ENCODE measurements around the gene NCAM1. TPM values are rescaled to one million over a fixed set of nuclear protein-coding genes. Genes with fewer than 3 reads are reported as not detected.
"Not testable (repeated sequence)": the region's sequence is repeated elsewhere in the genome, so short reads cannot be mapped to it uniquely, and the experiment has no call there.

Gene NCAM1
- total RNA-seq, 1 experiment from 2014 or later: not detected

- H3K79me2 ChIP-seq (ENCODE audit: low read length): no peaks in the 10 kb centered on the region
- no peaks in the 10 kb centered on the region for H3K9me3 ChIP-seq (ENCODE audit: low read length)
- no peak for ATAC-seq
- peak; percentile 67 for DNase-seq
- 0 out of 2 replicates have a peak overlapping the region, but pooled peaks have one; percentile 4 for H3K4me2 ChIP-seq (ENCODE audit: low read length)
- H3K27ac ChIP-seq (ENCODE audit: low read length): no peak overlapping the region
- ChIA-PET CTCF (no interaction called here), POLR2A (ENCODE audit: unreplicated experiment) (no interaction called here)
- no TSS peak for BruUV-seq (replicated peaks)
- TF ChIP-seq EZH2phosphoT487 (IDR thresholded peaks at IDR 0.05; ENCODE audit: borderline replicate concordance, low read length): no peak
- no peak for TF ChIP-seq CTCF (conservative IDR thresholded peaks at IDR 0.05; ENCODE audit: low read depth, low read length)
- no peak for TF ChIP-seq EZH2 (IDR thresholded peaks at IDR 0.05; ENCODE audit: low read length, unreplicated experiment)
- no peaks in the 10 kb centered on the region for H4K20me1 ChIP-seq (ENCODE audit: low read length)
- intact Hi-C loops (cut with micrococcal nuclease): no loop called here
- no peaks in the 10 kb centered on the region for H3K36me3 ChIP-seq (ENCODE audit: low read depth, low read length)
- no peak overlapping the region for H3K4me3 ChIP-seq (ENCODE audit: low read length)
- H2AFZ ChIP-seq (ENCODE audit: low read length): no peak overlapping the region
- H3F3A ChIP-seq (ENCODE audit: low read length, unreplicated experiment): no peaks in the 10 kb centered on the region
- H3K27me3 ChIP-seq (ENCODE audit: low read length): peaks cover 5% of the 10 kb centered on the region; the same call in 1 of the 2 replicates
- H3K9me2 ChIP-seq (replicated peaks; ENCODE audit: low read length): no peaks in the 10 kb centered on the region
- H3K4me1 ChIP-seq (ENCODE audit: insufficient read depth, low read length): peaks cover 11% of the 10 kb centered on the region
- H3K9ac ChIP-seq (ENCODE audit: low read length): no peak overlapping the region
Measured at GRCh38 chr11:113293936-113294335, 332.7 kb downstream of the NCAM1 start.

DNA sequence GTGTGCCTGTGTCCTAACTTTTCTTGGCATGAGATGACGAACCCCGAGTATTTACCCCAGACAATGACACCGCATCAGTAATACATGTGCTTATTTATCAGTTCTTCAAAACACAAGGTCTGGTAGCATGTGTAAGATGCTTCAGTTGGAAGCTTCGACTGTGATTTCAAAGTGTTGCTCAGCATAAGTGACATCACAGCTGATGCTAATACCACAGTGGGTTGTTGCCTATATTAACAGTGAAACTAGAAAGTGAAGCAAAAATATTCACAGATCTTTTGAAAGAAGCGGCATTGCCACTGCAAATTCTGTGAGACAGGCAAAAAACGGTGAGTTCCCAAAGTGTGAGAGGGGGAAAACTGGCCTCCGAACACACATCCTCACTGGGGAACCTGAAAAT is 334.8 kb downstream of the NCAM1 start:
- Histone ChIP-seq H3K36me3 (ENCODE audit: low read depth, low read length) (no peaks in the 10 kb centered on the region), H3K27ac (ENCODE audit: low read length) (no peak overlapping the region), H3K9me2 (replicated peaks; ENCODE audit: low read length) (no peaks in the 10 kb centered on the region), H3K9me3 (ENCODE audit: low read length) (no peaks in the 10 kb centered on the region), H3F3A (ENCODE audit: low read length, unreplicated experiment) (no peaks in the 10 kb centered on the region), H2AFZ (ENCODE audit: low read length) (no peak overlapping the region), H3K79me2 (ENCODE audit: low read length) (no peaks in the 10 kb centered on the region), H3K9ac (ENCODE audit: low read length) (no peak overlapping the region), H3K4me3 (ENCODE audit: low read length) (no peak overlapping the region), H3K4me1 (ENCODE audit: insufficient read depth, low read length) (peaks cover 11% of the 10 kb centered on the region), H4K20me1 (ENCODE audit: low read length) (no peaks in the 10 kb centered on the region), H3K4me2 (ENCODE audit: low read length) (no peak overlapping the region), H3K27me3 (ENCODE audit: low read length) (peaks cover 24% of the 10 kb centered on the region)
- intact Hi-C loops (cut with micrococcal nuclease): no loop called here
- CTCF ChIA-PET: no interaction called here
- no TSS peak for BruUV-seq (replicated peaks)
- DNase-seq (no peak), ATAC-seq (no peak)
- POLR2A ChIA-PET (ENCODE audit: unreplicated experiment): no interaction called here
- TF ChIP-seq EZH2phosphoT487 (IDR thresholded peaks at IDR 0.05; ENCODE audit: borderline replicate concordance, low read length): no peak
- no peak for TF ChIP-seq CTCF (conservative IDR thresholded peaks at IDR 0.05; ENCODE audit: low read depth, low read length)
- no peak for TF ChIP-seq EZH2 (IDR thresholded peaks at IDR 0.05; ENCODE audit: low read length, unreplicated experiment)

DNA sequence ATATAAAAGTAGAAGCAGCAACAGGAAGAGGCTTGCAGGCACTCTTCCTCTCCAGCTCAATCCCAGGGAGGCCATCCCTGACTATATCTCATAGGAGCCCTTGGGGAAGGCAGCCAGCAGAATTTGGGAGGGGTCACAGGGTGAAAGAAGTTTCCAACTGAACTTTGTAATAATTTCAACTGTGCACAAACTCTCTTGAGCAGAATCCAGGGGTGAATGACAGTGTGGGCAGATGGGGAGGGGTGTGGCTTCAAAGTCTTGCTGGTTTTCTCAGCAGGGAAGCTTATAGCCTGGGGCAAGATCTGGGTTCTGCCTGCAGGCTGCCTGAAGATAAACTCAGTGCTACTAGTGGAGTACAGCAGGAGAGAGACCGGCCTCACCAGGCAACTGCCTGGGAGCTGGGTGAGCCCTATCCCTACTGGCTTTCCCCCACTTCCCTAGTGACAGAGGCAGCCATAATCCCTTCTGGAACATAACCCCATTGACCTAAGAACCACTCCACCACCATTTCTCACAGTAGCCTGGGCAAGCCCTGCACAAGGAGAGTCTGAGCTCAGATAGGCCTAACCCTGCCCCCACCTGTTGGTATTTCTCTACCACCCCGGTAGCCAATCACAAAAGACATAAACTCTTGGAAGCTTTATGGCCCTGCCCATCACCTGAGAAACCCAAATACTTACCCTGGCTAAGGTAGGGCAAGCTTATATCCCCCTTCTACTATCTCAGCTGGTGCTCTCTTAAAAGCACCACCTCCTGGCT is 335.4 kb downstream of the NCAM1 start:
- POLR2A ChIA-PET (ENCODE audit: unreplicated experiment): no interaction called here
- H3K4me1 ChIP-seq (ENCODE audit: insufficient read depth, low read length): peaks cover 11% of the 10 kb centered on the region
- peaks cover 24% of the 10 kb centered on the region for H3K27me3 ChIP-seq (ENCODE audit: low read length)
- no peak overlapping the region for H3K4me2 ChIP-seq (ENCODE audit: low read length)
- CTCF ChIA-PET: no interaction called here
- H3K9me2 ChIP-seq (replicated peaks; ENCODE audit: low read length): no peaks in the 10 kb centered on the region
- TF ChIP-seq EZH2phosphoT487 (IDR thresholded peaks at IDR 0.05; ENCODE audit: borderline replicate concordance, low read length) (no peak), EZH2 (IDR thresholded peaks at IDR 0.05; ENCODE audit: low read length, unreplicated experiment) (no peak), CTCF (conservative IDR thresholded peaks at IDR 0.05; ENCODE audit: low read depth, low read length) (no peak)
- ATAC-seq (no peak; the same call in 1 of the 2 replicates), DNase-seq (no peak)
- no peaks in the 10 kb centered on the region for H3F3A ChIP-seq (ENCODE audit: low read length, unreplicated experiment)
- intact Hi-C loops (cut with micrococcal nuclease): no loop called here
- no peak overlapping the region for H3K27ac ChIP-seq (ENCODE audit: low read length)
- H3K9me3 ChIP-seq (ENCODE audit: low read length): no peaks in the 10 kb centered on the region
- no peaks in the 10 kb centered on the region for H3K36me3 ChIP-seq (ENCODE audit: low read depth, low read length)
- no TSS peak for BruUV-seq (replicated peaks)
- no peak overlapping the region for H3K9ac ChIP-seq (ENCODE audit: low read length)
- H2AFZ ChIP-seq (ENCODE audit: low read length): no peak overlapping the region
- H4K20me1 ChIP-seq (ENCODE audit: low read length): no peaks in the 10 kb centered on the region
- no peaks in the 10 kb centered on the region for H3K79me2 ChIP-seq (ENCODE audit: low read length)
- no peak overlapping the region for H3K4me3 ChIP-seq (ENCODE audit: low read length)

DNA sequence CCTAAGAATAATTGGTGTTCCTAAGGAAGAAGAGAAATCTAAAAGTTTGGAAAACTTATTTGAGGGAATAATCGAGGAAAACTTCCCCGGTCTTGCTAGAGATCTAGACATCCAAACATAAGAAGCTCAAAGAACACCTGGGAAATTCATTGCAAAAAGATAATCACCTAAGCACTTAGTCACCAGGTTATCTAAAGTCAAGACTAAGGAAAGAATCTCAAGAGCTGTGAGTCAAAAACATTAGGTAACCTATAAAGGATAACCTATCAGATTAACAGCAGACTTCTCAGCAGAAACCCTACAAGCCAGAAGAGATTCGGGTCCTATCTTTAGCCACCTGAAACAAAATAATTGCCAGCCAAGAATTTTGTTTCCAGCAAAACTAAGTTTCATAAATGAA is 337.3 kb downstream of the NCAM1 start:
- BruUV-seq (replicated peaks); H3K9me3 ChIP-seq (ENCODE audit: low read length); H3K36me3 ChIP-seq (ENCODE audit: low read depth, low read length); intact Hi-C loops (cut with micrococcal nuclease); ATAC-seq; H3K9me2 ChIP-seq (replicated peaks; ENCODE audit: low read length); H3F3A ChIP-seq (ENCODE audit: low read length, unreplicated experiment); H4K20me1 ChIP-seq (ENCODE audit: low read length); H2AFZ ChIP-seq (ENCODE audit: low read length); H3K9ac ChIP-seq (ENCODE audit: low read length); H3K4me2 ChIP-seq (ENCODE audit: low read length); DNase-seq; H3K27ac ChIP-seq (ENCODE audit: low read length); H3K79me2 ChIP-seq (ENCODE audit: low read length); H3K4me3 ChIP-seq (ENCODE audit: low read length); CTCF ChIA-PET; POLR2A ChIA-PET (ENCODE audit: unreplicated experiment): not testable (repeated sequence)
- peaks cover 24% of the 10 kb centered on the region for H3K27me3 ChIP-seq (ENCODE audit: low read length)
- peaks cover 10% of the 10 kb centered on the region for H3K4me1 ChIP-seq (ENCODE audit: insufficient read depth, low read length)

All from PC-3 (cell line).